NOMO-1 (cell line): ENCODE results near the gene DCAF15.
"Not testable (repeated sequence)": the region's sequence is repeated elsewhere in the genome, so short reads cannot be mapped to it uniquely, and the experiment has no call there.

Experiments used
- DNase-seq, 2 experiments: peaks; one replicate each; lab custom pipeline; 2025; ENCODE audit not compliant: unreplicated experiment in 2 of 2; lab: John Stamatoyannopoulos, UW

Gene DCAF15, protein sequence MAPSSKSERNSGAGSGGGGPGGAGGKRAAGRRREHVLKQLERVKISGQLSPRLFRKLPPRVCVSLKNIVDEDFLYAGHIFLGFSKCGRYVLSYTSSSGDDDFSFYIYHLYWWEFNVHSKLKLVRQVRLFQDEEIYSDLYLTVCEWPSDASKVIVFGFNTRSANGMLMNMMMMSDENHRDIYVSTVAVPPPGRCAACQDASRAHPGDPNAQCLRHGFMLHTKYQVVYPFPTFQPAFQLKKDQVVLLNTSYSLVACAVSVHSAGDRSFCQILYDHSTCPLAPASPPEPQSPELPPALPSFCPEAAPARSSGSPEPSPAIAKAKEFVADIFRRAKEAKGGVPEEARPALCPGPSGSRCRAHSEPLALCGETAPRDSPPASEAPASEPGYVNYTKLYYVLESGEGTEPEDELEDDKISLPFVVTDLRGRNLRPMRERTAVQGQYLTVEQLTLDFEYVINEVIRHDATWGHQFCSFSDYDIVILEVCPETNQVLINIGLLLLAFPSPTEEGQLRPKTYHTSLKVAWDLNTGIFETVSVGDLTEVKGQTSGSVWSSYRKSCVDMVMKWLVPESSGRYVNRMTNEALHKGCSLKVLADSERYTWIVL

DNA sequence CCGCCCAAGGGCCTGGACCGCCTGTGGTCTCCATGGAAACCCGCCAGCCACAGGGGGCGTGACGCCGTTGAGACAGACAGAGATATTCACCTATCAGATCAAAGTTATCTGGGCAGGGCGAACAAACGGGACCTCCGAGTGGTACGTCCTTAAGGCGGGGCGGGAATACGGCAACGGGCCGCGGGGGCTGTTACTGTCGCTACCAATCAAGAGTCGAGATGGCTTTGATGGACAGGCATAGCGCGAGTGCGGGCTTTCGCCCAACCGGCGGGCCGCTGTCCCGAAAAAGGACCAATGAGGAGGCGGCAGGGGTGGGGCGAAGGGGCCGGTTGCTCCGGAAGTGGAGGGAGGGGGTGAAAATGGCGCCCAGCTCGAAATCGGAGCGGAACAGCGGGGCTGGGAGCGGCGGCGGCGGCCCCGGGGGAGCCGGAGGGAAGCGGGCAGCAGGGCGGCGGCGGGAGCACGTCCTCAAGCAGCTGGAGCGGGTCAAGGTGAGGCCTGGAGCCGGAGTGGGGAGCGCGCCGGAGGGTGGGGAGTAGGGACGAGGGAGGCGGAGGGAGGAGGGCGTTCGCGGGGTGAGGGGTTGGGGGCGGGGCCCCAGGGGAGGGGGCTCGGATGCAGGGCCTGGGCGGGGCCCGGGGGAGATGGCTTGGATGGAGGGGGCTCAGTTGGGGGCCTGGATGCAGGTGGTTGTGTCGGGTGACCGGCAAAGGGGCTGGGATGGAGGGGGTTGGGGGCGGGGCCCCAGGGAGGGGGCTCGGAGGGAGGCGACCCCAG, at the start of gene DCAF15:
Gene DCAF15, plus strand, starts transcription at position 356 of the 777 bp plus-strand sequence. Its CDS starts 4 bp downstream, at position 360.
- DNase-seq, result peak; percentile 99

- peak in 1 of 2 experiments; percentile 16 for DNase-seq
Observed at GRCh38 chr19:13902993-13903555, 49.2 kb upstream of the DCAF15 start.

DNA sequence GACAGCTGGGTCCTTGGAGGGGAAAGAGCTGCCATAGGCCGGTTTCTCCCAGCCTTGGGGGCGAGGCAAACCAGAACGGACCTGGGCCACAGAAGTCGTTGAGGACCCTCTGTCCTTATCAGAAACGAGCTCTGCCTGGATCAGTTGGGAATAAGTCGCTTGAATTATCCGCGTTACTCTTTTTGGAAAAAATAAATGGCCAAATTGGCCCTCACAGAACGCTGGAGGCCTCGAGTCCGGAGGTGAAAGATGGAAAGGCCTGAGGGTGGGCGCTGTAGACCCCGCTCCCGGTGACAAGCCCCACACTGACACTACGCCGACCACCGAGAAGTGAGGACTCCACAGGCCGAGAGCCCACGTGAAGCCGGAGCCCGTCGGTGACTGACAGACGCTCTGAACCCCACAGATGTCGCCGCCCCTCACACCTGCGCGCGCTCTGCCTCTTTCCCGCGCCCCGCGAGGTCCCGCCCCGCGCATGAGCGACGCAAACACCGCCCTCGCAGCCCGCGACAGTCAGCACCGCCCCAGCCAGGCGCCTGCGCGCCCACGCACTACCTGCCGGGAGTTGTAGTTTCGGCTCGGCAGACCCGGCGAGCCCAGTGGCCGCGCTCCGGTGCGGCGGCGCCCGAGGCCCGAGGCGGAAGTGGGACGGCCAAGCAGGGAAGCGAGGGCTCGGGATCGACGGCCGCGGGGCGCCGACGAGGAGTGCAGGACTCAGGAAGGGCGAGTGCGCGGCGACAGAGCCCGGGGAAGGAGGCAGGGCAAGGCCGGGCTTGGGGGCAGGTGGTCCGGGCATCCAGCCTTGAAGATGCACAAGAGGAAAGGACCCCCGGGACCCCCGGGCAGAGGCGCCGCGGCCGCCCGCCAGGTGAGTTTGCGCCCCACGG, 46.4 kb upstream of the DCAF15 start, which contains the start of the genes BRME1 and CC2D1A:
Gene BRME1, minus strand, starts transcription at position 484 of the 887 bp plus-strand sequence. CDS start 1,225 bp downstream, outside the sequence.
Gene CC2D1A, plus strand, starts transcription at position 568 of the 887 bp plus-strand sequence. Its CDS starts 241 bp downstream, at position 809.
- peak; percentile 83 to 96 for DNase-seq

GRCh38 chr19:13906521-13906904, 45.8 kb upstream of the DCAF15 start:
- DNase-seq, result no peak

- no peak for DNase-seq
Observed at GRCh38 chr19:13906910-13907309, 45.4 kb upstream of the DCAF15 start.

GRCh38 chr19:13908674-13909073, 43.6 kb upstream of the DCAF15 start:
- no peak for DNase-seq

GRCh38 chr19:13909430-13909829, 42.9 kb upstream of the DCAF15 start:
- DNase-seq, result no peak

DNA sequence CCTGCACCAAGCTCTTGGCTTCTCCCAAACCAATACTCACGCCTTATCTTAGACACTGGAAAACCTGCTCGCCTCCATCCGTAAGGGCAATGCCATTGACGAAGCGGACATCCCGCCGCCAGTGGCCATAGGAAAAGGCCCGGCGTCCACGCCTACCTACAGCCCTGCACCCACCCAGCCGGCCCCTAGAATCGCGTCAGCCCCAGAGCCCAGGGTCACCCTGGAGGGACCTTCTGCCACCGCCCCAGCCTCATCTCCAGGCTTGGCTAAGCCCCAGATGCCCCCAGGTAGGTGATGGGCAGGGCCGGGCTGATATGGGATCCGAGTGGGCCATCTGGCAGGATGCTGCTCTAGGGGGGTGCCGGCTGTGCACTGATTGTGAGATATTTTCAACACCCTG, 39.0 kb upstream of the DCAF15 start:
- DNase-seq, result no peak

DNA sequence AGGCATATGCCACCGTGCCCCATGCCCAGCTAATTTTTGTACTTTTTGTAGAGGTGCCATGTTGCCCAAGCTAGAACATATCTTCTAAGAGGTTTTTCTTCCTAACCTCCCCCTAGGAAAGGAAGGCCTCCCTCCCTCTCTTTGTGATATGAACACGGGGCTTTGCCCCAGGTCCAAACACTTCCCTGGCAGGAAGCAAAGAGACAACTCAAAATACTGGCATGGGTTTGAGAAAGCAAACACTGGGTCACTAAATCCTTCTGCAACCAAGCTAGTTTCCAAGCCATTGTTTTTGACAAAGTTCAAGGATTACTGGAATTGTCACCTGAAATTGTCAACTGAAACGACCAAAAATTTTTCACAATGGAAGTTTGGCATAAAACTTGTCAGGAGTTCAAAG, 37.5 kb upstream of the DCAF15 start:
- no peak for DNase-seq

GRCh38 chr19:13917888-13918406, 34.4 kb upstream of the DCAF15 start:
- no peak for DNase-seq

GRCh38 chr19:13918726-13919411, 33.4 kb upstream of the DCAF15 start:
- DNase-seq, result no peak

DNA sequence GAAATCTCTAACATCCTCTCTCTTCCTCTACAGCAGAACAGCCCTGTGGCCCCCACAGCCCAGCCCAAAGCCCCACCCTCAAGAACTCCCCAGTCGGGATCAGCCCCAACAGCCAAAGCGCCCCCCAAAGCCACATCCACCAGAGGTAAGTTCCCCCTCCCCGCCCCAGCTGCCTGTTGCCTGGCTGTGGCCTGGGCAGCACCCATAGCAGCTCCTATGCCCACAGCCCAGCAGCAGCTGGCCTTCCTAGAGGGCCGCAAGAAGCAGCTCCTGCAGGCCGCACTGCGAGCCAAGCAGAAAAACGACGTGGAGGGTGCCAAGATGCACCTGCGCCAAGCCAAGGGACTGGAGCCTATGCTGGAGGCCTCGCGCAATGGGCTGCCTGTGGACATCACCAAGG, 31.8 kb upstream of the DCAF15 start:
- no peak for DNase-seq

DNA sequence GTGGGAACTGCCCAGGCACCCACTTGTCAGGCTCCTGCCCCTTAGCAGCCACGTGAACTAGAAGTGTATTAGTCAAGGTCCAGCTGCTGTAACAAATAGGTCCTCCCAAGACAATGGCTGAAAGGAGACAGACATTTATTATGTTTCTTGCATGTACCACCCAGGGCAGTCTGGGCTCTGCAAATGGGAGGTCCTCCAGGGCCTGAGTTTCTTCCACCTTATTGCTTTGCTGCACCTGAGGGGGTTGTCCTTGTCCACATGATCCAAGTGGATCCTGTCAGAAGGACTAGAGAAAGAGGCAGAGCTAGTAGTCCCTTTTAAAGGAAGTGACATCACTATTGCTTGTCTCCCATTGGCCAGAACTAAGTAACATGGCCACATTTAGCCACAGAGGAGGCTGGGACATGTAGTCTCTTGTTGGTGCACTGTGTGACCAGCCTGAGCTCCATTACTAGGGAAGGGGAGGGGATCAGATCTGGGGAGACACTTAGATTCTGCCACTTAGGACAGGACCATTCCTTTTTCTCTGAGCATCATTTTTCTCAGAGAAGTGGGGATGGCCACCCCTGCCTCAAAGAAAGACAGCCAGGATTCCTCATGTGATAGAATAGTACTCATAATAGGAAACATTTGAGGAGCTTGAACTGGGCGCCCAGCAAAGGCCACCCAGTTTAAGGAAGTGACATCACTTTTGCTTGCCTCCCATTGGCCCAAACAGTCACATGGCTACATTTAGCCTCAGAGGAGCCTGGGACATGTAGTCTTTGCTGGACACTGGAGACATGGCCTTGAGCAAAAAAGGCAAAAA, 31.2 kb upstream of the DCAF15 start:
- DNase-seq, result peak; percentile 6 to 35

DNA sequence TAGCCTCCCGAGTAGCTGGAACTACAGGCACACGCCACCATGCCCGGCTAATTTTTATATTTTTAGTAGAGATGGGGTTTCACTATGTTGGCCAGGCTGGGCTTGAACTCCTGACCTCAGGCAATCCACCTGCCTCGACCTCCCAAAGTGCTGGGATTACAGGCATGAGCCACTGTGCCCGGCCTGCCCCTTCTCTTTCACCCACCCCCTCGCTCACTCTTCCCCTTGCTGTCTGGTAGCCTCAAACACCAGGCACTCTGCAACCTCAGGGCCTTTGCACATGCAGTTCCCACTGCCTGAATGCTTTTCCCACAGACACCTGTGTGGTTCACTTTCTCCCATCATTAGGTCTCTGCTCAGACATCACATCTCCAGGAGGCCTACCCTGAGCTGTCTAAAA, 30.2 kb upstream of the DCAF15 start:
- not testable (repeated sequence) for DNase-seq

- no peak for DNase-seq
Observed at GRCh38 chr19:13923194-13923987, 28.9 kb upstream of the DCAF15 start.

GRCh38 chr19:13926010-13926409, 26.3 kb upstream of the DCAF15 start:
- DNase-seq, result no peak

GRCh38 chr19:13926715-13927114, 25.6 kb upstream of the DCAF15 start:
- DNase-seq, result no peak
